Sigmoid colon (tissue), 7 donors: ENCODE data around the gene DPY19L1. TPM values are rescaled to one million over a fixed set of nuclear protein-coding genes. Genes with fewer than 3 reads are reported as not detected.
"Not testable (repeated sequence)": the region's sequence is repeated elsewhere in the genome, so short reads cannot be mapped to it uniquely, and the experiment has no call there.

Experiments
- DNase-seq: peaks from one replicate; pipeline ENCODE4 v3.0.0-alpha.2; 2019
- H3K27ac ChIP-seq, 4 donors: fragments of 200-600 bp; sonication (generic); one replicate each; pipeline ENCODE4 v1.5.1; 2016 to 2019; ENCODE audit warnings: mild to moderate bottlenecking in 1 of 4
- H3K27me3 ChIP-seq, 3 donors: fragments of 200-600 bp; sonication (generic); one replicate each; pipeline ENCODE4 v1.5.1; 2019; ENCODE audit warnings: mild to moderate bottlenecking in 1 of 3
- H3K36me3 ChIP-seq, 4 donors: fragments of 200-600 bp; sonication (generic); one replicate each; pipeline ENCODE4 v1.5.1; 2016 to 2019
- H3K4me1 ChIP-seq, 4 donors: fragments of 200-600 bp; sonication (generic); one replicate each; pipeline ENCODE4 v1.5.1; 2017 to 2019
- H3K4me3 ChIP-seq, 4 donors: fragments of 200-600 bp; sonication (generic); one replicate each; pipeline ENCODE4 v1.5.1; 2017 to 2019; ENCODE audit warnings: mild to moderate bottlenecking in 2 of 4, moderate library complexity in 1 of 4
- H3K9me3 ChIP-seq, 4 donors: fragments of 200-600 bp in 3 of 4; sonication (generic) in 3 of 4; one replicate each; pipeline versions ENCODE4 v1.5.1 to v1.6.1; 2013 to 2019
- EP300 ChIP-seq, 4 donors: sonication (generic); formaldehyde crosslinking; IDR thresholded peaks; one replicate each; pipeline ENCODE4 v1.6.1; 2017; ENCODE audit warnings: antibody characterized with exemption in 4 of 4
- POLR2A ChIP-seq, 2 donors: fragments of 450-650 bp; IDR thresholded peaks; one replicate each; pipeline ENCODE4 v1.6.1; 2016; ENCODE audit warnings: antibody characterized with exemption in 2 of 2, mild to moderate bottlenecking in 2 of 2, moderate library complexity in 2 of 2
- POLR2AphosphoS5 ChIP-seq, 4 donors: sonication (generic); formaldehyde crosslinking; IDR thresholded peaks; one replicate each; pipeline ENCODE4 v1.6.1; 2017; ENCODE audit warnings: antibody characterized with exemption in 4 of 4
- WGBS, 2 donors: extraction: QIAGEN DNeasy Blood & Tissue Kit; methylation state at CpG; one replicate each; pipeline ENCODE4 v1.1.7; 2013; 5-methylcytosine and 5-hydroxymethylcytosine counted together
- intact Hi-C: fragments of 100-400 bp; cut with DNase I; formaldehyde crosslinking; loops from one replicate; pipeline ENCODE4 v1.15.1; 2023
- polyA plus RNA-seq, 3 donors: library from polyadenylated mRNA; stranded (reverse); fragments of 200-250 nt; gene quantifications; one replicate each; pipeline ENCODE4 v1.2.3, GENCODE V29; 2013
- total RNA-seq, 4 donors: library from RNA; depleted of rRNA; stranded (reverse); fragments of >200 nt; gene quantifications; one replicate each; pipeline ENCODE4 v1.1.0, GENCODE V29; 2016
- TF ChIP-seq, protein P1 (sequence below), 4 experiments: fragments of 450-650 bp in 3 of 4; fragments of 200-600 bp in 1 of 4; IDR thresholded peaks; one replicate each; pipeline ENCODE4 v1.5.1; 2016 to 2019; ENCODE audit warnings: antibody characterized with exemption in 4 of 4, mild to moderate bottlenecking in 3 of 4, moderate library complexity in 2 of 4
- donor health status: healthy with polysubstance abuse.
- donor health status: Bipolar disorder and iron deficiency.
- donor health status: healthy.

DPY19L1 gene
- total and polyA plus RNA-seq, 7 donors = 1.8 to 17.1 (median 12.1) TPM

DNA sequence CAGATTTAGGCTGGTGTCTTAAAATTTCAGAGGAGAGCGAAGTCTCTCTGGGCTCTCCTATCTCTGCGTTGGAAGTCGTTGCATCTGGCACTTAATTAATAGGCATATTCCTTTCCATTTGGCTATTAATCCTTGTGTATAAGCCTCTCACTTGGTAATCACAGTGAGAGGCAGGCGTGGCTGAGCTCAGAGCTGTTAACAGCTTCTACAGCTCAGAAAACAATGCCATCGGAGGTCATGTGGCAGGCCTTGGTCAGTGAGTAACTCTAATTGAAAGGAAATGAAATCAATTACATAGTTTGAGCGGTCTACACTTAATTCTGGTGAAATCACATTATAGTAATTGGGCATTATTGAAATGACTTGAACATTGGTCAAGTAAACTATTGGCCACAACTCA lies 135.1 kb downstream of the DPY19L1 start:
- H3K27me3 ChIP-seq = no peaks in the 10 kb centered on the region

DNA sequence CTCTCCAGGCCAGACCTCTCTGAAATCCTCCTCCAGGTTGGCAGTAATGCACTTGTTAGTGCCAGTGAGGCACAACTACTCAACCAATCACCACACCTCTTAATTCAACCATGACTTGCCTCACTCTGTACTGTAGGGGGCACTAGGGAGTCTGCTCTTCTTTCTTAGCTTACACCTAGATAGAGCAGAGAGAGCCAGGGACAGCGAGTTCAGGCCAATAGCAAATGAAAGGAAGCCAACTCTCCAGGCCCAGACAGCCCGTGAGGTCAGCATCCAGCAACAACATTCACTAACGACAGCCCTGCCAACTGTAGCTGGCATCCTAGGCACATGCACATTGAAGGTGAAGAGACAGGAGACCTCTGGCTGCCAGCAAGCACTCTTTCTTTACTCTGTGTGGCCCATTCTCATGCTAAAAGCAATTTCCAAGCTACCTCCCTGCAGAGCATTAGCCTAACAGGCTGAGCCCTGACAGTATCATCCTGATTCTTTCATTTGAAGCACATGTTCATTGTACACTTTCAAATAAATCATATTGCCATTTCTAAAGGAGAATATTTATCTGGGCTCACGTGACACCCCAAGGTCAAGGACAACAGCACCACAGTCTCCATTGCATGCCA lies 136.3 kb downstream of the DPY19L1 start:
- WGBS, 2 donors = 79 to 82% methylated on average over 4 of the region's 4 CpGs
- intact Hi-C loops = no loop called here
- TF ChIP-seq EP300 (IDR thresholded peaks at IDR 0.05) = no peak
- no peak for TF ChIP-seq POLR2A (IDR thresholded peaks at IDR 0.05)
- no peak for TF ChIP-seq POLR2AphosphoS5 (IDR thresholded peaks at IDR 0.05)
- TF ChIP-seq, protein P1, sequence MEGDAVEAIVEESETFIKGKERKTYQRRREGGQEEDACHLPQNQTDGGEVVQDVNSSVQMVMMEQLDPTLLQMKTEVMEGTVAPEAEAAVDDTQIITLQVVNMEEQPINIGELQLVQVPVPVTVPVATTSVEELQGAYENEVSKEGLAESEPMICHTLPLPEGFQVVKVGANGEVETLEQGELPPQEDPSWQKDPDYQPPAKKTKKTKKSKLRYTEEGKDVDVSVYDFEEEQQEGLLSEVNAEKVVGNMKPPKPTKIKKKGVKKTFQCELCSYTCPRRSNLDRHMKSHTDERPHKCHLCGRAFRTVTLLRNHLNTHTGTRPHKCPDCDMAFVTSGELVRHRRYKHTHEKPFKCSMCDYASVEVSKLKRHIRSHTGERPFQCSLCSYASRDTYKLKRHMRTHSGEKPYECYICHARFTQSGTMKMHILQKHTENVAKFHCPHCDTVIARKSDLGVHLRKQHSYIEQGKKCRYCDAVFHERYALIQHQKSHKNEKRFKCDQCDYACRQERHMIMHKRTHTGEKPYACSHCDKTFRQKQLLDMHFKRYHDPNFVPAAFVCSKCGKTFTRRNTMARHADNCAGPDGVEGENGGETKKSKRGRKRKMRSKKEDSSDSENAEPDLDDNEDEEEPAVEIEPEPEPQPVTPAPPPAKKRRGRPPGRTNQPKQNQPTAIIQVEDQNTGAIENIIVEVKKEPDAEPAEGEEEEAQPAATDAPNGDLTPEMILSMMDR (IDR thresholded peaks at IDR 0.05) = no peak
- H3K4me3 ChIP-seq = no peak overlapping the region
- no peaks in the 10 kb centered on the region for H3K9me3 ChIP-seq
- DNase-seq = no peak
- no peaks in the 10 kb centered on the region for H3K36me3 ChIP-seq
- no peaks in the 10 kb centered on the region for H3K27me3 ChIP-seq
- H3K27ac ChIP-seq = no peak overlapping the region
- no peaks in the 10 kb centered on the region for H3K4me1 ChIP-seq

More for the DNA sequence above, 135.1 kb downstream of the DPY19L1 start:
- intact Hi-C loops = no loop called here
- DNase-seq = no peak
- Histone ChIP-seq H3K4me3 (no peak overlapping the region), H3K36me3 (no peaks in the 10 kb centered on the region), H3K4me1 (no peaks in the 10 kb centered on the region), H3K9me3 (no peaks in the 10 kb centered on the region), H3K27ac (no peak overlapping the region)
- TF ChIP-seq POLR2AphosphoS5 (IDR thresholded peaks at IDR 0.05) (no peak), POLR2A (IDR thresholded peaks at IDR 0.05) (no peak), EP300 (IDR thresholded peaks at IDR 0.05) (no peak)
- TF ChIP-seq, protein P1 (IDR thresholded peaks at IDR 0.05) = no peak
- WGBS, 2 donors = 90% methylated on average over 6 of the region's 6 CpGs

DNA sequence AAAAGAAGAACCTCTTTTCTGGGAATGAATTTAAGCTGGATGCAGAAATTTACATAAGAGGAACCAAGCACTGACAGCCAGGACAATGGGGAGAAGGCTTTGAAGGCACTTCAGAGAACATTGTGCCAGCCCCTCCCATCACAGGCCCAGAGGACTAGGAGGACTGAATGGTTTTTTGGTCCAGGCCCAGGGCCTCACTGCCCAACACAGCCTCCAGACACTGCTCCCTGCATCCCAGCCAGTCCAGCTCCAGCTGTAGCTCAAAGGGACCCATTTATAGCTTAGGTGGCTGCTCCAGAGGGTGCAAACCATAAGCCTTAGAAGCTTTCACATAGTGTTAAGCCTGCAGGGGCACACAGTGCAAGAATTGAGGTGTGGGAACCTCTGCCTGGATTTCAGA lies 142.1 kb downstream of the DPY19L1 start:
- intact Hi-C loops = no loop called here
- no peaks in the 10 kb centered on the region for H3K27me3 ChIP-seq
- TF ChIP-seq, protein P1 (IDR thresholded peaks at IDR 0.05) = no peak
- no peak for TF ChIP-seq POLR2AphosphoS5 (IDR thresholded peaks at IDR 0.05)
- TF ChIP-seq EP300 (IDR thresholded peaks at IDR 0.05) = no peak
- TF ChIP-seq POLR2A (IDR thresholded peaks at IDR 0.05) = no peak
- H3K4me3 ChIP-seq = no peak overlapping the region
- peaks cover 0 to 8% (median 4%) of the 10 kb centered on the region in 4 donors for H3K9me3 ChIP-seq
- H3K4me1 ChIP-seq = no peaks in the 10 kb centered on the region
- H3K27ac ChIP-seq = no peak overlapping the region
- H3K36me3 ChIP-seq = no peaks in the 10 kb centered on the region
- no peak for DNase-seq

DNA sequence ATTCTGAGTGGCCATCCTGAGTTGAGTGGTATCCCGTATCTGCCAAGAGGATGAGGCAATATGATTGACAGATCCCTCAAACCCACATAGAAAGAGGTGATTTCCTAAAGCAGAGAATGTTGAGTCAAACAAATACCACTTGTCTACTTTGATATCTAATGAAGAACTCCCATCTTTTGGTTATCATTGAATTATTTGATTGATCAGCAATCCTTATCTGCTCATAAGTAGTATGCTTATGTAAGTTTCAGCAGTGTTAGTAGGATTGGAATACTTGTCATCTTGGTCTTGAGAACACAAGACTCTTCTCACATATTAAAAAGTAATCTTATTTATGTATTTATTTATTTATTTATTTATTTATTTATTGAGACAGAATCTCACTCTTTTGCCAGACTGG lies 147.3 kb downstream of the DPY19L1 start:
- Histone ChIP-seq H3K27me3 (no peaks in the 10 kb centered on the region), H3K27ac (no peak overlapping the region), H3K36me3 (no peaks in the 10 kb centered on the region), H3K4me3 (no peak overlapping the region), H3K4me1 (no peaks in the 10 kb centered on the region), H3K9me3 (no peaks in the 10 kb centered on the region)
- no peak for TF ChIP-seq EP300 (IDR thresholded peaks at IDR 0.05)
- TF ChIP-seq, protein P1 (IDR thresholded peaks at IDR 0.05) = no peak
- no peak for TF ChIP-seq POLR2A (IDR thresholded peaks at IDR 0.05)
- TF ChIP-seq POLR2AphosphoS5 (IDR thresholded peaks at IDR 0.05) = no peak
- intact Hi-C loops = no loop called here
- 83 to 86% methylated on average over 1 of the region's 1 CpG for WGBS, 2 donors
- DNase-seq = no peak

DNA sequence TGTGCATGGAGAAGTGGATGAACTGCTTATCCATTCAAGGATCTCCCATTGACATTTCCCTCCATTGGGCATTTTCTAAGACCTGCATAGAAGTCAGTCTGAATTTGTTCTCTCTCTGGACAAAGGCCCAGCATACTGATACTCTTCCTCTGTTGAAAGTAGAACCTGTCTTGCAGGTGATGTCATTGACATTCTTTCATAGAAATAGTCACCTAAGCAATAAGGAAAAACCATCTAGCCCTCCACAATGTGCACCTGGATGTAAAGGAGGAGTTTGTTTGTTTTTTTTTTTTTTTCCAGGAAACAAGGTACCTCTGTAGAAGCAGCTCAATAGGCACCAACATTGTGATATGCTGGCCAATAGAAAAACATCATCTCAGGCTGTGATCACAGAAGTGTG lies 150.4 kb downstream of the DPY19L1 start:
- intact Hi-C loops = no loop called here
- no peak for DNase-seq
- no peak overlapping the region for H3K27ac ChIP-seq
- no peaks in the 10 kb centered on the region for H3K4me1 ChIP-seq
- H3K27me3 ChIP-seq = no peaks in the 10 kb centered on the region
- TF ChIP-seq EP300 (IDR thresholded peaks at IDR 0.05) = no peak
- TF ChIP-seq, protein P1 (IDR thresholded peaks at IDR 0.05) = no peak
- no peak for TF ChIP-seq POLR2A (IDR thresholded peaks at IDR 0.05)
- no peak for TF ChIP-seq POLR2AphosphoS5 (IDR thresholded peaks at IDR 0.05)
- no peak overlapping the region for H3K4me3 ChIP-seq
- no peaks in the 10 kb centered on the region for H3K36me3 ChIP-seq
- peaks cover 0 to 4% (median 0%) of the 10 kb centered on the region in 4 donors for H3K9me3 ChIP-seq

DNA sequence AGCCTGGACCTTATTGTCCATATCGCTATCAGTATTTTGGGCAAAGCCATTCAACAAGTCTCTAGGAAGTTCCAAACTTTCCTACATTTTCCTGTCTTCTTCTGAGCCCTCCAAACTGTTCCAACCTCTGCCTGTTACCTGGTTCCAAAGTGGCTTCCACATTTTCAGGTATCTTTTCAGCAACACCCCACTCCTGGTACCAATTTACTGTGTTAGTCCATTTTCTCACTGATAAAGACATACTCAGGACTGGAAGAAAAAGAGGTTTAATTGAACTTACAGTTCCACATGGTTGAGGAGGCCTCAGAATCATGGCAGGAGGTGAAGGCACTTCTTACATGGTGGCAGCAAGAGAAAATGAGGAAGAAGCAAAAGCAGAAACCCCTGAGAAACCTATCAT lies 153.4 kb downstream of the DPY19L1 start:
- H3K4me3 ChIP-seq, H3K4me1 ChIP-seq, DNase-seq, H3K9me3 ChIP-seq, H3K36me3 ChIP-seq, H3K27me3 ChIP-seq, H3K27ac ChIP-seq, intact Hi-C loops: not testable (repeated sequence)
- WGBS, 2 donors = 96 to 97% methylated on average over 1 of the region's 1 CpG
